Daoy (cell line): ENCODE results near the gene TRPV6. TPM values are rescaled to one million over a fixed set of nuclear protein-coding genes. Genes with fewer than 3 reads are reported as not detected.
A peak's percentile ranks its signal among the peaks of the same experiment; 100 is the strongest.

Experiments used
- DNase-seq: peaks from one replicate; pipeline ENCODE4 v3.0.0-alpha.2; 2015; ENCODE audit warnings: low read depth
- total RNA-seq: library from RNA; depleted of rRNA; stranded (reverse); fragments of >200 nt; shearing (Covaris generic); gene quantifications from 2 replicates; pipeline ENCODE4 v1.2.3, GENCODE V29; 2014; rRNA removed

TRPV6 gene
- not detected in 2 replicates for total RNA-seq

DNA sequence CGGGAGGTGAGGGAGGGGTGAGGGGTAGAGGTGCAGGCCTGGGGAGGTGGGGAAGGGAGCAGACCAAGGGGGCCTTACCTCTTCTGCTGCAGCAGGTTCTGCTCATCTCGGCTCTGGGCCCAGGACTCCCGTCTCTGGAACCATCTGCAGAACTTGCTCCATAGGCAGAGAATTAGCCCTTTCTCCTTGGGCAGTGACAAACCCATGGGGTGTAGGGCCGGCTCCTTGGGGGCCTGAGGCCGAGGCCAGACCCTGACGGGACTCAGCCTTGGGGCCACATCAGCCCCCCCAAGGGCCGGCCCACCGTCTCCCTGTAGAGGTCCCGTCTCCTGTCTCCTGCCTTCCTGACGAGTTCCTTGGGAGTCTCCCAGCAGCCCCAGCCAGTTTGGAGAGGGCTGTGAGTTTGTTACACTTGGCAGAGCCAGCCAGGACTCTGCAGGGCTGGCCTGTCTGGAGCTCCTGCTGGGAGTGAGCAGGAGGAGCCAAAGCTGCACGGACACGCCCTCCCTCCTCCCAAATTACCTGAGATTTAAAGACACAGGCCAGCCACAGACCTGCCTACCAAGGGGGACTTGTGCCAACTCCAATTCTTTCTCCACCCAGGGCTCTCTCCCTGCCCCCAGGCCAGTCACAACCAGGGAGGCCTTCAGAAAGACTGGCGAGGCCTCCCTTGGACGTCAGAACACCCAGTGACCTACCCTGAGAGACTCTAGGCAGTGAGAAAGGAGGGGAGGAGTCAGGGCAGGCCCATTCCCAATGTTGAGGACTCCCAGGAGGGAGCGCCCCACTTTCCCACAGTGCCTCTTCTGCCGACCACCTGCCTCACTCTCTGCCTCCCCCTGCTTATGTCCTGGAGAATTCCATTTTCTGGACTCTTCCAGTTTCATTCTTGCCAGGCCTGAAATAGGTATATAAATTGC, at the start of gene TRPV6:
TSS of gene TRPV6 (minus strand) at position 435 of the 920 bp plus-strand sequence.
- no peak for DNase-seq

DNA sequence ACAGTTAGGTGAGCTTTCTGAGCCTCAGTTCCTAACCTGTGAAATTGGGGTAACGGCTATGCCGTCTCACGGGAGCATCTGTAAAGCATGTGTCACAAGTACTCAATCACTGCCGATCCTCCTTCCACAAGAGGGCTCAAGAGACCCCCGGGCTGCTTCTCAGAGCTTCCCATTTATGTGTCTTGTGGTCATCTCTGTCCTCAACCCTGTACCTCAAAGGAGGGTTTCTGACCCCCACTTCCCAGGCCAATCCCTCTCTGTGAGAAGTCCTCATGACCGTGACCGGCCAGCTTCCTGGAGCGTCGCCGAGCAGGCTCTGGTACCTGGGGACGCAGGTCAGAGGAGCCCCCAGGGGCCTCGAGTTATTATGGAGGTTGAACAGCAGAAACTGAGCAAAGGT, 48.5 kb upstream of the TRPV6 start:
- no peak for DNase-seq

DNA sequence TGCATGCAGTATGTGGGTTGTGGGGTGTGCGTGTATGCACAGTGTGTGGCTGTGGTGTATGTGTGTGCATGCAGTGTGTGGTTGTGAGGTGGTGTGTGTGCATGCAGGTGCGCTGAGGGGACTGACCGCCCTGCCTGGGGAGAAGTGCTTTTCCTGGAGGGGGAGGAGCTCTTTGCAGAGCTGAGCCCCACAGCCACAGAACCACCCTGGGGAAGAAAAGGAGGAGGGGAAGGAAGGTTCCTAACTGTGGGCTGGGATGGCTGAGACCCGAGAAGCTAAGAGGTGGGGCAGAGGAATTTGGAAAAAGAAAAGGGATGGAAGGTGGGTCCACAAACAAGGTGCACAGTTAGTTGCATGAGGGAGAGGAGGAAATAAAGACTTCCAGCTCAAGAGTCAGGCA, 48.1 kb upstream of the TRPV6 start, which contains the start of gene TRPV5:
TSS of gene TRPV5 (minus strand) at position 123 of the 400 bp plus-strand sequence. CDS start 287 bp downstream, outside the sequence.
- DNase-seq = no peak

DNA sequence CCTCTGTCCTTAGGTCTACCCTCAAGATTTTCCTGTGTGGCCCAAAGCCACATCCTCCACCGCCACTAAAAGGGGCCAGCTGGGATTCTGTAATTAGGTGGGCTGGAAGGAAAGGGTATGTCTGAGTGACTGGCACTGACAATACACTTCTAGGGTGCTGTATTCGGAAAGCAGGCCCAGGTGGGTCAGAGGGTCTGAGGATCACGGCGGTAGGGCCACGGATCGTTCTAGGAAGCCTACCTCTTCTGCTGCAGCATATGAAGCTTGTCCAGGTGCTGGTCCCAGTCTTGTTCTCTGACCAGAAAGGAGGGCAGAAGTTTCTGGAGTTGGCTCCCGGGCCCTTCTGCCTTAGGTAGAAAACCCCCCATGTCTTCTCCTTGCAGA, 47.5 kb upstream of the TRPV6 start:
- DNase-seq = no peak

DNA sequence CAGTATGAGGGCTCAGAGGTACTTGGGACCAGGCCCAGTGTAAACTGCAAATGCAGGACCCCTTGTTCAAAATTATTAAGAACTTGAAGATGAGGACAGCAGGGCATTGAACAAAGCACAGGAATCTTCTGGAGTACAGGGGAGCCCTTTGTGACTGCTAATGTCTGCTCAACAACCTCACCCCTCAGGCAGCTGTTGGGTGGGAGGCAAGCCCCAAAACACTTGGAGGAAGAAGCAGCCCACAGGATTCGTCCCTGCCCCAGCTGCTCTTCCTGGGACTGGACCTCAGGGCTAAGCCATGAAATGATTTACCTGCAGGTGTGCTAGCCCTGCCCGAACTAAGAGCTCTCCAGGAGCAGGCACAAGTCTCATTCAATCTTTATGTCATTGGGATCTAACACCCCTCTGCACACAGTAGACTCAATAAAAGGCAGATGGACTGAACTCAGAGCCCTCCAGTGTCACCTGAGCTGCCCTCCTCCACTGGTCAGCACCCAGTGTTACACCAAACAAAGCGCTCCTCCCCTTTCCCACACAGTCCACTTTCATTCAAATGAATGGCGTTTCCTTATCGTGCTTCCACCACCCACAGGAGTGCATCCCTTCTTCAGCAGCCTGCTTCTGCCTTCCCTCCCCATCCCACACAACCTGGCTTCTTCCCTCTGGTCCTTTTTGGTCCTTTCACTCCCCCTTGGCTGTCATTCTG, 47.0 kb upstream of the TRPV6 start:
- no peak for DNase-seq

DNA sequence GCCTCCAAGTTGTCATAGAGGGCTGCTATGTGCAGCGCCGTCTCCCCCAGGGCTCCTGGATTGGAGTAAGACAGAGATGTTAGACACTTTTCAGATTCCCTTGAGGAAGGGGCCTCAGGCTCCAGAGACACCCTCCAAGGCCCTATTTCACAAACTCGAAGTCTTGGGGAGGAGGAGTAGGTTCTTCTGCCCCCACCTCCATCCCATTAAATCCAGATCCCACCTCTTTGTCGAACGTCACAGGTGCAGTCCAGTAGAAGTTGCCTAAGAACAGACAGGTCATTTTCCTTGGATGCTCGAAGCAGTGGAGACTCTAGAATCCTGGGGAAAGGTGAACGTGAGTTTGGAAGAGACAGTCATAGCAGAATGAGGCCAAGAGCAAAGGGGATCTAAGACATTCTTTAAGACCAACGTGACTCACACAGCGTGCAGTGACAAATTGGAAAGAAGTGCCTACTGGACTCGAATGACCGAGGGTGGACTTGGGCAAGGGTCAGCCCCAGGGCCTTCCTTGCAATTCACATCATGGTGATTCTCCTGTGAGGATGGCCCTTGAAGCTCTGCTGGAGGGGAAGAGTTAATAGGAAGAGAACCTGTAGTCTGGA, 44.7 kb upstream of the TRPV6 start:
- DNase-seq = no peak

DNA sequence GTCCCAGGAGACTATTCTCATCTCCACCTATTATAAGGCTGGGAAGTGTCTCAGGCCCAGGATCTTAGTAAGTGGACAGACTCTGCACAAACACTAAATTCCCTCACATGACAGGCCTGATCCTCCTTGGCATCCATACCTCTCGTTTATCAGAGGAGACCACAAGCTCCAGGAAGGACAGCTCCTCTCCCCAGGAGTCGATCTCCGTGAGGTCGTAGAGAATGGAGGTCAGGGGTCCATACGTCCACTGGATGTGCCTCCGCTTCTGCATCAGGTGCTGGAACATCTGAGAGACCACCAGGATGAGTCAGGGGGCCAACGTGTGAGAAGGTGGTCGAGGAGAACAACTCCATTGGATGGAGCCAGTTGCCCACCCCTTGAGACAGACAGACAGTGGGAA, 42.4 kb upstream of the TRPV6 start:
- no peak for DNase-seq

DNA sequence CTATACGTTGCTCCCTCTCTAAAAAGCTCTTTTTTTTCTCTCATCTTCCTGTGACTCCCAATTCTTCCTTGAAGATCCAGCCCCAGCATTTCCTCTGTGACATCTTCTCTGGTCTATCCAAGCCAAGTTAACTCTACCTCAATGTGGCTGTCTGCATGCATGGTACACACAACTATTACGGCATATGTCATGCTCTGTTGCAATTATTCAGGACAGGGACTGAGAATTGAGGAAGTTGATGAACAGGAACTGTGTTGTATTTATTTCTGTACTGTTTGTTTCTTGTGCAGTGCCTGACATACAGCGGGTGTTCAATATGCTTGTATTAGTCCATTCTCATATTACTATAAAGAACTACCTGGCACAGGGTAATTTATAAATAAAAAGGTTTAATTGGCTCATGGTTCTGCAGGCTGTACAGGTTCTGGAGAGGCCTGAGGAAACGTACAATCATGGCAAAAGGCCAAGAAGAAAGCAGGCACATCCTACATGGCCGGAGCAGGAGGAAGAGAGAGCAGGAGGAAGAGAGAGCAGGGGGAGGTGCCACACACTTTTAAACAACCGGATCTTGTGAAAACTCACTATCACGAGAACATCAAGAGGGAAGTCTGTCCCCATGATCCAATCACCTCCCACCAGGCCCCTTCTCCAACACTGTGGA, 41.7 kb upstream of the TRPV6 start:
- DNase-seq = no peak

DNA sequence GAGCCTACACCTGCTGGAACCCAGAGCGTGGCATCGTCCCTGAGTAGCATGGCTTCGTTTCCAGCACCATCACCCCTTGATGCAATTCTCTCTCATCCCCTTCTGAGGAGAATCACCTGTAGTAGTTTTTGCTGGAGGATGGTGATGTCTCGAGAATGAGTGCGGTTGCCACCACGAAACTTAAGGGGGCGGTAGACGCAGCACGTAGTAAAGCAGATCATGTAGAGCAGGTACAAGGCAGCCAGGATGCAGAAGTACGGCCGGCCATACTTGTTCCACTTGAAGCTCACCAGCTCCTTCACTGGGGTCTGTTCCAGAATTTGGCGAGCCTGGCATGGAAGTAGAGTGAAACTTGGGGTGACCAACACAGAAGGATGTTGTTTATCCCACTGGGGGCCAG, 39.9 kb upstream of the TRPV6 start:
- no peak for DNase-seq

DNA sequence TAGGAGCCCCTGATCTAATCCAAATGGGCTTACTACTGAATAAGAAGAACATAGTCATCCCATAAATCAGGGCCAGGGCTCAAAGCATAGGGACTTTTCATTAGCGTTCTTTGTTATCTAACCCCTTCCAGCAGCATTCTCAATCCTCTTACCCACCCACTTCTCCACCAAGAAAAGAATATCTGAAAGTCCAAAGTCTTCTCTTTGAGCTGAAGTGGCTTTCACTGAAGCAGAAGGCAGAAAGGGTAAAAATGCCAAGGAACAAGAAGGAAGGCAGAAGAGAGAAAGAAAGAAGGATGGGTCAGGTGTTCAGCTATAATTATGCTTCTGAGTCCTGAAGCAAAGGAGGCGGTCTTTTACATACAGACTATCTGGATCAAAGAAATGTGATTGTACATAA, 37.8 kb upstream of the TRPV6 start:
- no peak for DNase-seq

DNA sequence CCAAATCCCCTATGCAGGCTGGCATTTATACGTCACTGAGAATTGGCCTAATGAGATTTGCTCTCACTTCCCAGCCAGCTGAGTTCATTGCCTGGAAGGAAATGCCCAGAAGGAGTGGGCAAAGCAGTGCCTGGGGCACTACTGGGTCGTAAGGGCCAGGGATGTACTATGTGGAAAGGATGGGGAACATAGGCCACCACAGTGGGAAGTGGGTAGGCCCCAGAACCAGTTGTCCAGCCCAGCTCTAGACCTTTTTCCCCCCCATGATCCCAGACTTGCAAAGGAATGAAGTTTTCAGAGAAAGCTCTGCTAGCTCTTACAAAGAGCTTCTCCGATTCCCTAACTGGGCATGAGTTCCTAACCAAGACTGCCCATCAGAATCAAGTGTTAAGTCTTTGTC, 34.1 kb upstream of the TRPV6 start:
- no peak for DNase-seq

DNA sequence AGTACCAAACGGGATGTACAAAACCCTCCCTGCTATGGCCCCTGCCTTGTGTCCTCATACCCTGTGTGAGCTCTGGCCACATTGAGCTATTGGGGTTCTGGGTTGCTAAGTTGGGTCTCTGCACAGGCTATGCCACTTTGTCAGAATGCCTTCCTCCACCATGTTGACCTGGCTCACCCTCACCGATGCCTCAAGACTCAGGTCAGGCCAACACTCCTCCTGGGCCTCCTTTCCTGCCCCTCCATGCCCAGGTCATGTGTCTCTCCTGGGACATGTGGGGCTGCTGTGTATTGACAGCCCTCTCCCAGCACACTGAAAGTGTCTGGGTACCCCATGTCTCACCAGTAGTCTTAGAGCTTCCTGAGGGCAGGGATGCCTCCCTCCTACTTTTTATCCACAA, 33.4 kb upstream of the TRPV6 start:
- no peak for DNase-seq

DNA sequence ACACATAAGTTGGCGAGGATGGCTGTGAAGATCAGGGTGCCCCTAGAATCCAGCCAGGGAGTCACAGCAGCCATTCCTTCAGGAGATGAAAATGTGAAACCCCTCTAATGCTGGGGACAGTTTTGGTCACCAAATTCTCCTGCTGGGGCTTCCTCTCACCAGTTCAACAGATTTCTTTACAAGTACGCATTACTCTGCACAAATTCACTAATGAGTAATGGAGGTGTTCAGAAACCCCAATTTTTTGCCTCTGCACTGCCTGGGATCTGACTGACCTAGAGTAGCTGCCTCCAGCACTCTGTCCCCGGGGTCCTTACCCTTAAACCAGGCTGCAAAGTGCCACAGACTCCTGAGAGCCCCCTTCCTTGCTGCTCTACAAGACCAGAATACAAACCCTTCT, 31.9 kb upstream of the TRPV6 start:
- no peak for DNase-seq

DNA sequence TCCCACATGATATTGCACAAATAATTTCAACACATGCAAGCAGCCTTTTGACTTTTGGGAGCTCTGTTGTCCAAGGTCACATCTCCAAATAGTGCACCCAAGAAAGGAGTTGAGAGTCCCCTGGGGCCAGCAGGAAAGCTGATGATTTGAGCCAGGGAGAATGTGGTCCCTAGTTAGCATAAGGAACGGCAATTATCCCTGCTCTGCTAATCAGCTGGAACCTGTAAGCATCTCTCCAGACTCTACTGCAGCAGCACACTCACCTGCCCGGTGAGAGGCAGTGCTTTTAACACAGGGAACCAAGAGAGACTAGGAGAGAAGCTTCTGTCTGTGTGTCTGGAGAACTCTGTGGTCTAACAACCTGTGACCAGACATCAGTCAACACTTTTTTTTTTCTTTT, 31.0 kb upstream of the TRPV6 start:
- DNase-seq = no peak

DNA sequence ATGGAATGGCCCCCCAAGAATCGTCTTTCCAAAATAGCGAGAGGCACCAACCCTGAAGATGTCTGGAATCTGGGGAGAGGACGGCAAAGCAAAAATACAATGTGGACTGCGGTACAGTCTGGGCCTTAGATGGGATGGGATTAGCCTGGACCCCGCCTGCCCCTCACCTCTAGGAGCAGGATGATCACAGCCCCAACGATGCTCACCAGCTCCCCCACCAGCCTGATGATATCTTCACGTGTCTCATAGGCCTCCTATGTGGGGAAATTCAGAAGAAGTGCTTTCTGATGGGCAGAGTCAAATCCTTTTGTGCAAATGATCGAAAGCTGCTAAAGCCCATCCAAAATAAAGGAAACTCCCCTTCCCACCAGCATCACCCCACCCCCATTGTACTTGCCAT, 29.8 kb upstream of the TRPV6 start:
- DNase-seq = no peak

DNA sequence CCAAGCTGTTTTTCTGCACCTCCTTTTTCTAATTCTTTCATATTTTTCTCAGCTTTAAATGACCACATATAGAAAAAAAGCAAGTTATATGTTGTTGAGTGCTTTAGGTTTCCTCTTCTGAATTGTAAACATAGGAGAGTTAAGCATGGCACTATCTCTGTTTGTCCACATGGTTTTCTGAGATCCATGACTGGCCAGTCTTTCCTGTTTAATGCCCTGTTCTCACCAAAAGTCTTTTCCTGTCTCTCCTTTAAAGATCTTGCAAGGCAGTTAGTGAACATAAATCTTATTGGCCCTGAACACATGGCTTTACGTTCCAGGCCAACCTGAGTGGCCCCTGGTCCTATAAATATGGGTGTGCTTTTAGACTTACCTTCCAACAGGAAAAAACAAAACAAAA, 28.6 kb upstream of the TRPV6 start:
- DNase-seq = no peak

DNA sequence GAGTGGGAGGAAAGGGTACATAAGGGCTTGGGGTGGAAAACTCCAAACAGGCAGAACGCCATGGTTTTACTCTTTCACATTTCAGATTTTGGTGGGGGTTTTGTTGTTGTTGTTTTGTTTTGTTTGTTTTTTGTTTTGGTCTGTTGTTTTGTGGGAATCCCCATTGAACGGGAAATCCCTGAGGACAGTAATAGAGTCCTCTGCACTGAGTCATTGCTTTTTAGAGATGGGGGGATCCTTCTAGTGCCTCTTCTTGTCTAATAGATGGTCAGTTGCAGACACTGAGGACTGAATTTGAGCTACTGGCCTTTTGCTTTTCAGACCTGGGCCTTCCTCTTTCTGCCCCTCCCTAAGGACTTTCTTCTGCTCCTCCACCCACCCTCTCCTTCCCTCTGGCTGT, 28.0 kb upstream of the TRPV6 start:
- no peak for DNase-seq

DNA sequence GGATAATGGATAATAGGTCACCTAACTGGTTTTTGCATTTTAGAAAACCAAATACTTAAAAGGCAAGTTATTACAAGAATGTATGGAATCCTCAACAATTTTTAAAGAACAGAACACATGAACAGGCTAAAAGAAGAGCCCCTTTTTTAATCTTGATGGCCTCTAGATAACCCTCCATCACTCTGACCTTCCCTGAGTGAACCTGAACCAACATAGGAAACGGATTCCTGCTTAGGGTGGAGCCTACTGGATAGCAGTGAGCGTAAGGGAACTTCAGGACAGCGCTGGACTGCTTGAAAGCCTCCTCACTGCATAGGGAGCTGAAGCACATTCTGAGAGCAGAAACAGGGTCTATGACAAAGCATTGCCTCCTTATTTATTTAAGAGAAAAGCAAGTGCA, 27.5 kb upstream of the TRPV6 start:
- no peak for DNase-seq

DNA sequence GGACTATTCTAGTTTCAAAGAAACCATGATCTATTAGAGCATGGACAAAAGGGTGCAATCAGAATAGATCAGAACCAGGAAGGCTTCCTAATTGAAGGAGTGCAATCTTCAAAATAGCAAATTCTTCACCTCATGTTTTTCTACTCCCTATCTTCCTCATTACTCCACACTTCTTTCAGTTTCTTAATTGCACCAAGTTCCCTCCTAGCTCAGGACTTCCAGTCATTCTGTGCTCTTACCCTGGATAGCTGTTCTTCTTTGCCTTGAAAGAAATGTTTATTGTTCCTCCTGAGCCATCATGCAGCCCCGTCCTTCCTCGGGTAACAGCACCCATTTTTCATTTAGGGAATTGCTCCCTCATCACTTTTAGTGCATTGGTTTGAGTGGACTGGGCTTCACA, 24.9 kb upstream of the TRPV6 start:
- no peak for DNase-seq

DNA sequence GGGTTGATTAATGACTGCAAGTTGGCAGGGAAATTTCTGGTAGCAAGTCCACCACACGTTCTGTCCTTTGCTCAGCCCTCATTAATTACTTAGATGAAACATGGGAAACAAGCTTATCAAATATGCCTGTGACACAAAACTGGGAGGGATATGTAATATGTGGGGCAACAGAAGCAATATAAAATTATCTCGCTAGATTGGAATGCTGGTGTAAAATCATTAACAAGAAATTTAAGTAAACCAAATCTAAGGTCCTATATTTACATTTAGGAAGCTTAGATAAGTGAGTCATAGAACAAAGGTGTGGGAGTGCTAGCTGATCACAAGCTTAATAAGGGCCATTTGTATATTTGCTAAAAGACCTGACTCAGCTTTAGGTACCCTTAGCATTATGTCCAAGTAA, 24.5 kb upstream of the TRPV6 start:
- peak; percentile 34 for DNase-seq

DNA sequence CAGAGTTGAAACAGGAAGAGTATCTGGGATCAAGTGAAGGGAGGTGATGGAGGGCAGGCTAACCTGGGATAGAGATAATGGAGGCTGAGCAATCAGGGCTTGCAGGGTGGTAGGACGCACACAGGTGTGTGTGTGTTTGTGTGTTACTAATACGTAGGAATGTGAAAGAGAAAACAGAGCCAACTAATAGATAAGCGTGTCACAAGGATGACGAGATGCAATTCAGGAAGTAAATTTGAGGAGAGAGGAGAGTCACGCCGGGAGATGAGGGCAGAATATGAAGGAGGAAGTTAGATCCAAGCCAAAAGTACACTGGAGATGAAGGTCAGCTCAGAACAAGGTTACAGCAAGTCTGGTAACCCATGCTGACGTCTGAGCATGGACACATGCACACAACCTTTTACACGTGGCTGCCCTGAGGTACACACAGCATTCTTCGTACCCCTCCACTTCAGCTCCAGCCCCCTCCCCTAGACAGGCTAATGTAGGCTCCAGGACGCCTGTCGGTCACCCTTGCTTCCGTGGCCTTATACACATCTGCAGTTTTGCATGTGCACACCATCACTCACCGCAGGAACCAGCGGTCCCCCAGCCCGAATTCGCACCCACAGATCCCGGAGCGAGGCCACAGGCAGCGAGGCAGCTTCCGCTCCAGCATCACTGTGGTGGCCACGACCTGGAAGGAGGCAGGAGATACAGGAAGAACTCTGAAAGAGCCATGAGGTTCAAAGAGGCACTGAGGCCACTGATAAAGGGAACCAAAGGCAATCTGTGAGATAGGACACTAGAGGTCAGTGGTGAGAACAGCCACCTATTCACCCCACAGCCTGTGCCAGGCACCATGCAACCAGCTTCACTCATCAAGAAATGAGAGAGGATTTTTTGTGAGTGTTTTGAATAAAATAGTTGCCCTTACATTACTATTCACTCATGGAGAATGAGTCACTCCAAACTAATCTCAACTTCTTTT, 23.7 kb upstream of the TRPV6 start:
- DNase-seq = peak; percentile 53
